OCI-LY3 (cell line): ENCODE measurements around the gene MBOAT1.

Source experiments
- EZH2phosphoT487 ChIP-seq: fragments of 200-600 bp; shearing (Covaris generic); IDR thresholded peaks from 2 replicates; pipeline ENCODE4 v1.6.1; 2018; ENCODE audit warnings: antibody characterized with exemption, mixed run types, low read depth
- TF ChIP-seq, protein P1 (sequence below): fragments of 200-600, 300-600 bp; sonication (generic); IDR thresholded peaks from 2 replicates; pipeline ENCODE4 v1.5.1; 2014; ENCODE audit warnings: antibody characterized with exemption, low read length, low read depth

DNA sequence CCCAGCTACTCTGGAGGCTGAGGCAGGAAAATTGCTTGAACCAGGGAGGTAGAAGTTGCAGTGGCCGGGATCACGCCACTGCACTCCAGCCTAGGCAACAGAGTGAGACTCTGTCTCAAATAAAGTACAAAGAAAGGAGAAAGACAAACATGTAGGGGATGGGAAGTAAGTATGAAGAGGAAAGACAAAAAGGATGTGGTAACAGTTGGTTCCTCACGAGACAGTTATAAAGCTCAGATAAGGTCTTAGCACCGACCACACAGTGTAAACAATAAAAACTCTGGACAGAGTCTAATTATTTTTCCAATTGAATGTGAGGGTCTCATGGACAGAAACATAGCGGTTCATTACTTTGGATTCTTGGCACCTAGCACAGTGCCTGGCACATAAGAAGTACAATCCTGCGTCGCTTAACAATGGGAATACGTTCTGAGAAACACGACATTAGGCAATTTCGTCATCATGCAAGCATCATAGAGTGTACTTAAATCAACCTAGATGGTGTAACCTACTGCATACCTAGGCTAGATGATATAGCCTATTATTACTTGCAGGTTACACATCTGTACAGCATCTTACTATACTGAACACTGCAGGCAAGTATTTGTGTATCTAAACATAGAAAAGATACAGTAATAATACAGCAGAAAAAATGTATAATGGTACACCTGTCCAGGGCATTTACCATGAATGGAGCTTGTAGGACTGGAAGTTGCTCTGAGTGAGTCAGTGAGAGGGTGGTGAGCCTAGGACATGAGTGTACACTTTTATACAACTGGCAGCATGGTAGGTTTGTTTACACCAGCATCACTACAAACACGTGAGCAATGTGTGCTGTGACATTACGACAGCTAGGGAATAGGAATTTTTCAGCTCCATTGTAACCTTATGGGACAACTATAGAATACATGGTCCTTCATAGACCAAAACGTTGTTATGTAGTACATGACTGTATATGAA is 38.2 kb downstream of the MBOAT1 start:
- TF ChIP-seq, protein P1, sequence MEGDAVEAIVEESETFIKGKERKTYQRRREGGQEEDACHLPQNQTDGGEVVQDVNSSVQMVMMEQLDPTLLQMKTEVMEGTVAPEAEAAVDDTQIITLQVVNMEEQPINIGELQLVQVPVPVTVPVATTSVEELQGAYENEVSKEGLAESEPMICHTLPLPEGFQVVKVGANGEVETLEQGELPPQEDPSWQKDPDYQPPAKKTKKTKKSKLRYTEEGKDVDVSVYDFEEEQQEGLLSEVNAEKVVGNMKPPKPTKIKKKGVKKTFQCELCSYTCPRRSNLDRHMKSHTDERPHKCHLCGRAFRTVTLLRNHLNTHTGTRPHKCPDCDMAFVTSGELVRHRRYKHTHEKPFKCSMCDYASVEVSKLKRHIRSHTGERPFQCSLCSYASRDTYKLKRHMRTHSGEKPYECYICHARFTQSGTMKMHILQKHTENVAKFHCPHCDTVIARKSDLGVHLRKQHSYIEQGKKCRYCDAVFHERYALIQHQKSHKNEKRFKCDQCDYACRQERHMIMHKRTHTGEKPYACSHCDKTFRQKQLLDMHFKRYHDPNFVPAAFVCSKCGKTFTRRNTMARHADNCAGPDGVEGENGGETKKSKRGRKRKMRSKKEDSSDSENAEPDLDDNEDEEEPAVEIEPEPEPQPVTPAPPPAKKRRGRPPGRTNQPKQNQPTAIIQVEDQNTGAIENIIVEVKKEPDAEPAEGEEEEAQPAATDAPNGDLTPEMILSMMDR = no peak
- TF ChIP-seq EZH2phosphoT487 = no peak
